Measurements from ENCODE around the gene SESN2.
A peak's percentile ranks its signal among the peaks of the same experiment; 100 is the strongest.
"Not testable (repeated sequence)": the region's sequence is repeated elsewhere in the genome, so short reads cannot be mapped to it uniquely, and the experiment has no call there.

The SESN2 gene

DNA sequence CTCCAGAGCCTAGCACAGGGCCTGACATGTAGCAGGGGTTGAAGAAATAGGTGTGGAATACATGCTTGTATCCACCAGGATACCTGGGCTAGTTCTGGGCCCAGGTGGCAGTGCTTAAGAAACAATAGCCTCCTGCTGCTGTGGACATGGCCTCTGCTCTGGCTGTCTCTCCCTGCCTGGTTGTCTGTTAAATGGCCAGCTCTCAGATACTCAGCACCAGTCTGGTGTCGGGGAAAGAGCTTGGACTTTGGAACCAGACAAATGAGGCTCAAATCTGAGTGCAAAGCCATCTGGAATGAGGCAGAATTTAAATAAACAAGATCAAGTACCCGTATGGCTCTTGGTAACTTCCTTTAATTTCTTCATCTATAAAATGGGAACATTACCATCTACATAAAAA, 31.5 kb downstream of the SESN2 start:
- DNase-seq: no peak

DNA sequence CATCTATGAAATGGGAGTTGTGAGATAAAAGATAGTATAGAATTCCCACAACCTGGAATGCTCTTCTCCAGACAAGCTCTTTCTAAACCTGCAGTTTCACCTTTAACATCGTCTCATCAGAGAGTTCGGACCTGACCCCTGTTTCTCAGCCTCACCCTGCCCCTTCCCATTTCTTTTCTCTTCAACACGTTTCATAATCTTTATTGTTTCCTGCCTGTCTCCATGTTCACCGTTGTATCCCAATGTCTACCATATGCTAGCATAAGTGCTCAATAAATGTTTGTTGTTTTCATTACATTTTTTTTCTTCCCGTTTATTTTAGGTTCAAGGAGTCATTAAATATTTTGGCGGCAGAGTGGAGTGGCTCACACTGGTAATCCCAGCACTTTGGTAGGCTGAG, 32.4 kb downstream of the SESN2 start:
- no peak for DNase-seq

GRCh38 chr1:28295936-28296335, 36.6 kb downstream of the SESN2 start:
- DNase-seq: no peak

GRCh38 chr1:28296401-28297261, 37.3 kb downstream of the SESN2 start:
- DNase-seq: no peak

DNA sequence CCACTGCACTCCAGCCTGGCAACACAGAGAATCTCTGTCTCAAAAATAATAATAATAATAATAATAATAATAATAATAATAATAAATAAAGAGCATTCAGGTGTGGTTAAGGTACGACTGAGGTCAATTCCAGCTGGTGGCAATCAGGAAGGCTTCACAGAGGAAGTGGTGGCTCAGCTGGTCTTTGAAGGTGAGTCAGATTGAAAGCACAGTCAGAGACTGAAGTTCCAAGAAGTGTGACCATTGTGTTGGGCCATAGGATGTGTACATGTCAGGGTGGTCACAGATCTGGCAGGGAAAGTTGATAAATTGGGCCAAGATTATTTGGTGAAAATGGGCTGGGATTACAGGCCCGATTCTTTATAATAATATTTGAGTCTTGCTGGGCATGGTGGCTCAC, 38.5 kb downstream of the SESN2 start:
- DNase-seq: peak; percentile 65

DNA sequence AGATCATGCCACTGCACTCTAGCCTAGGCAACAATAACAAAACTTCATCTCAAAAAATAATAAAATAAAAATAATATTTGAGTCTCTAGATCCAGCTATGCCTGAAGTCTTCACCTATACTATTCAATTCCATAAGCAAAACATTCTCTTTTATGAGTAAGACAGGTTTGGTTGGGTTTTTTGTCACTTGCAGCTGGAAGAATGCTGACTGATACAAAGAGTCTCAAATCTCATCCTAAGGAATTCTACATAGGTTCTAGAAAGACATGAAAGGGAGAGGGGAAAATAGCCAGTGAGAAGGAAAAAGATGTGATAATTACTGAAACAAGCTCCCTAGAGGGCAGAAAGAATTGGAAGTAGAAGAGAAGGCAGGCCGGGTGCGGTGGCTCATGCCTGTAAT, 39.1 kb downstream of the SESN2 start:
- no peak for DNase-seq

GRCh38 chr1:28301368-28302174, 42.3 kb downstream of the SESN2 start:
- DNase-seq: no peak

GRCh38 chr1:28302247-28302646, 42.9 kb downstream of the SESN2 start:
- DNase-seq: no peak

DNA sequence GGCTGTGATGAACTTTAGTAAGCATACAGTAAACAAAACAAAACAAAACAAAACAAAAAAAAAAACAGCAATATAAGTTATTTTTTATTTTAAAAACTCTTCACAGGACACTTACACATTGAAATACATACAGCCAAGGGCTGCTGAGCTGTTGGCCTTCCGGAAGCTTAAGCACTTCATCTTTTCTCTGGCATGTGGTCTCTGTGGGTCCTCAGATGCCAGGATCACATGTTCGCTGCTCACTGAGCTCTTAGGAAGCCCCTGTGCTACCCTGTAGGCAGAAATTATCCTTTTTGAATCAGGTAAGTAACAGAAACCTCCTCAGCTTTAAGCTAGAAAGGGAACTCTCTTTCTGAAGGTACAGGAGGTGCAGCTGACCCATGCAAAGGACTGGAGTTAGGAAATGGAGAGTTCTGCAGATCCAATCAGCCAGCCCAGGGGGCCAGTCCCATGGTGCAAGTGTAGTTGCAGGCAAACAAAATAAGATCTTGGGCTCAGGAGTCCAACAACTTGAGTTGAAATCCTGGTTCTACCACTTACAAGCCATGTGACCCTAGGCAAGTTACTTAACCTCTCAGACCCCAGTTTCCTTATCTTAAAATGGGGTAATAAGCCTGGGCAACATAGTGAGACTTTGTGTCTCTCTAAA, 47.1 kb downstream of the SESN2 start:
- DNase-seq: no peak

DNA sequence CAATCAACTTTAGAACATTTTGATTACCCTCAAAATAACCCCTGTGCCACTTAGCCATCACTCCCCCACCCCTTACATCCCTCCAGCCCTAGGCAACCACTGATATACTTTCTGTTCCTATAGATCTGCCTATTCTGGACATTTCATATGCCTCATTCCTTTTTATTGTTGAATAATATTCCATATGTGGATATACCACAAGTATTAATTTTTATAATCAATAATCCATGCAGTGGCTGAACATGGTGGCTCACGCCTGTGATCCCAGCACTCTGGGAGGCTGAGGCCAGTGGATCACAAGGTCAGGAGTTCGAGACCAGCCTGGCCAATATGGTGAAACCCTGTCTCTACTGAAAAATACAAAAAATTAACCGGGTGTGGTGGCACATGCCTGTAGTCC, 49.4 kb downstream of the SESN2 start:
- DNase-seq: no peak

DNA sequence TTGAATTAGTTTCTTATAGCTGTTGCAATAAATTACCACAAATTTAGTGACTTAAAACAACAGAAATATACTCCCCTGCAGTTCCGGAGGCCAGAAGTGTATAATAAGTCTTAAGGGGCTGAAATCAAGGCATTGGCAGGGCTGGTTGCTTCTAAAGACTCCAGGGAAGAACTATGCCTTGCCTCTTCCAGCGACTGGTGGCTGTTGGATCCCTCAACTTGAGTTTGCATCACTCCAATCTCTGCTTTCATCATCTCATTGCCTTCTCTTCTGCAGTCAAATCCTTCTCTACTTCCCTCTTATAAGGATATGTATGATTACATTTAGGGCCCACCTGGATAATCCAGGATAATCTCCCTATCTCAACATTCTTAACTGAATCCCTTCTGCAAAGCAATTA, 50.4 kb downstream of the SESN2 start:
- no peak for DNase-seq

DNA sequence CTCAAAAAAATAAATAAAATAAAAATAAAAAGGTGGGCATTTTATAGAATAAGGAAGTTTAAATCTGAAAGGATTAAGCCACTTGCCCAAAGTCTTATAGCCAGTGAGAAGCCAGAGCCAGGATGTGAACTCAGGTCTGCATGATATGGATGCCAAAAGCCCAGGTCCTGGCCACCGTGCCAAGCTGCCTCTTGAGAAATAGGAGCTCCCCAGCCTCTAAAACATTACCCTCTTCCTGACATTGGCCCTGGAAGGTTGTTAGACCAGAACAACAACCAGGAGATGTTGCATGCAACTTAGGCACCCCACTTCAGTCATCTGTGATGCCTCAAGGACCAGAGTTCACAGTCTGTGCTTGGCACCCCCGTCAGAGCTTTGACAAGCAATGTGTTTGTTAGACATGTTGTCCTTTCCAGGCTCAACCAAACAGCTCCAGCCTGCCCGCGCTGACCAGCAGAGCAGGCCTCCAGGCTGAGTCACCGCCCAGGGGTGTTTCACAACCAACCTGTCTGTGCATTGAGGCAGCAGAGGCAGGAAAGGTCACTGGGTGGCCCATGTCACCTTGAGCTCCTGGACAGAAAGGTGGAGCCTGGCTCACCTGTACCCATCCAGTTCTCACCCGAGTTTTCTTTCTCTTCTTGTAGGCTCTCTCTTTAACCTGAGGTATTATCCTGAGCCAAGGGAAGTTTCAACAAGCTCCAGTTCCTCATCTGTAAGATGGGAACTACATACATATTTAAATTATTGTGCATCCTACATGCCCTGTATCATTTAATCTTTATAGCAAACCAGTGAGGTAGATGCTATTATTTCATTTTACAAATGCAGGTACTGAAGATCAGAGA, 54.6 kb downstream of the SESN2 start:
- no peak for DNase-seq

DNA sequence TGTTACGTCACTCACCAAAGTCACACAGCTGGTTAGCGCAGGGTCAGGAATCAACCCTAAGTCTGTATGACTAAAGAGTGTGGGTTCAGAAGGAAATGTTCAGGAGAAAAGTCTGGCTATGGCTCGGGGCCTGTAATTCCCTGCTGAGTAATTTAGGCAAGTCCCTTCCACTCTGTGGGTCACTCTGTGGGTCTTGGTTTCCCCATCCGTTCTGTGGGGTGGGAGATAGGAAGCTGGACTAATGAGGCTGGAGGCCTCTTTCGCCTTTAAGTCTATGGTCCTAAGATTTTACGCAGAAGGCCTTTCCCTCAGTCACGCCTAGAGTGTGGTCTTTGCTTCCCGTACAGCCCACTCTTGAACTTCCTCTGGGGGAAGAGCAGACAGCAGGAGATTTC, 55.2 kb downstream of the SESN2 start:
- no peak for DNase-seq

GRCh38 chr1:28317014-28317413, 57.7 kb downstream of the SESN2 start:
- no peak for DNase-seq

GRCh38 chr1:28322194-28322593, 62.9 kb downstream of the SESN2 start:
- no peak for DNase-seq

DNA sequence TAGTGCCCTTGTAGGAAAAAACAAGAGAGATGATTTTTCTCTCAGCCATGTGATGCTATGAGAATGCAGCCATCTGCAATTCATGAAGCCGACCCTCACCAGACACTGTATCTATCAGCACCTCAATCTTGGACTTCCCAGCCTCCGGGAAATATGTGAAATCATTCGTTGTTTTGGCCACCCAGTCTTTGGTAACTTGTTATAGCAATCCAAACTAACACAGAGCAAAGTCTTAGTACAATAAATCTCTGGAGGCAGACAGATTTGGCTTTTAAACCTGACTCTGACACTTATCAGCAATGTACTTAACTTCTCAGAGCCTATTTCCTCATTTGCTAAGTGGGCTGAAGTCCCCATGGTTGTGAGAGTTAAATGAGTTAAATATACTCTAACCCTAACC, 64.4 kb downstream of the SESN2 start:
- DNase-seq: no peak

GRCh38 chr1:28326515-28326914, 67.2 kb downstream of the SESN2 start:
- DNase-seq: no peak

- DNase-seq: no peak
Measured at GRCh38 chr1:28326984-28327383, 67.7 kb downstream of the SESN2 start.

GRCh38 chr1:28327431-28327830, 68.1 kb downstream of the SESN2 start:
- DNase-seq: not testable (repeated sequence)

DNA sequence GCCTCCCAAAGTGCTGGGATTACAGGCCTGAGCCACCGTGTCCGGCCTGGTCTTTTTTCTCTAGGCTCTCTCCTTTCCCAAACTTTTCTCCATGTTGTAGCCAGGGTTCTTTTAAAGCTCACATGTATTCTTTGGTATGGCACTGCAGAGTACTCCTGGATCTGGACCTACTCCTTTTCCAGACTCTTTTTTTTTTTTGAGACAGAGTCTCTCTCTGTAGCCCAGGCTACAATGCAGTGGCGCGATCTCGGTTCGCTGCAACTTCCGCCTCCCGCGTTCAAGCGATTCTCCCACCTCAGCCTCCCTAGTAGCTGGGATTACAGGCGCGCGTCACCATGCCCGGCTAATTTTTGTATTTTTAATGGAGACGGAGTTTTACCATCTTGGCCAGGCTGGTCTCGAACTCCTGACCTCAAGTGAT, 68.9 kb downstream of the SESN2 start:
- no peak for DNase-seq

- peak; percentile 46 for DNase-seq
Measured at GRCh38 chr1:28329395-28330153, 70.3 kb downstream of the SESN2 start.

All from activated CD4-positive, alpha-beta T cell treated with anti-CD3 and anti-CD28 coated beads, Interleukin-10, Interleukin-2, amounts not matched to agents 100 ng/mL and 50 ng/mL, durations not matched to agents 16 hours and 8 hours (primary cell).